IPS-NIHi7 (cell line): ENCODE data around the gene CADM4.
"Not testable (repeated sequence)": the region's sequence is repeated elsewhere in the genome, so short reads cannot be mapped to it uniquely, and the experiment has no call there.

Experiments
- DNase-seq: peaks from one replicate; pipeline ENCODE4 v3.0.0; 2012; ENCODE audit warnings: mixed read lengths; ENCODE audit errors: extremely low spot score

CADM4 gene

GRCh38 chr19:43607238-43608205, 32.1 kb downstream of the CADM4 start:
- no peak for DNase-seq

GRCh38 chr19:43606569-43607229, 33.0 kb downstream of the CADM4 start:
- DNase-seq, result no peak

- DNase-seq, result no peak
These were observed 33.6 kb downstream of the CADM4 start for GRCh38 chr19:43605875-43606568.

- DNase-seq, result not testable (repeated sequence)
These were observed 39.3 kb downstream of the CADM4 start for GRCh38 chr19:43600326-43600725.

GRCh38 chr19:43599635-43600295, 39.9 kb downstream of the CADM4 start:
- no peak for DNase-seq

GRCh38 chr19:43598445-43599240, 41.0 kb downstream of the CADM4 start:
- no peak for DNase-seq

- no peak for DNase-seq
These were observed 41.8 kb downstream of the CADM4 start for GRCh38 chr19:43597876-43598275.

GRCh38 chr19:43596842-43597461, 42.7 kb downstream of the CADM4 start:
- DNase-seq, result no peak

GRCh38 chr19:43595999-43596841, 43.4 kb downstream of the CADM4 start, which contains the start of the genes IRGQ and ZNF576:
TSS of gene IRGQ (minus strand) at chr19:43596134. CDS start at chr19:43595338, 796 bp downstream.
TSS of gene ZNF576 (plus strand) at chr19:43596595. CDS start at chr19:43597109, 514 bp downstream.
- peak; percentile 98 for DNase-seq

GRCh38 chr19:43595605-43595998, 44.0 kb downstream of the CADM4 start:
- DNase-seq, result no peak

GRCh38 chr19:43594710-43595604, 44.7 kb downstream of the CADM4 start:
- DNase-seq, result peak; percentile 71

- no peak for DNase-seq
These were observed 45.5 kb downstream of the CADM4 start for GRCh38 chr19:43594081-43594697.

GRCh38 chr19:43592800-43593350, 46.8 kb downstream of the CADM4 start:
- DNase-seq, result no peak

- DNase-seq, result no peak
These were observed 47.5 kb downstream of the CADM4 start for GRCh38 chr19:43591904-43592772.

GRCh38 chr19:43589678-43590077, 50.0 kb downstream of the CADM4 start:
- DNase-seq, result no peak

- DNase-seq, result no peak
These were observed 50.4 kb downstream of the CADM4 start for GRCh38 chr19:43589277-43589676.
